ENCODE data around the gene NFIC.
"Not testable (repeated sequence)": the region's sequence is repeated elsewhere in the genome, so short reads cannot be mapped to it uniquely, and the experiment has no call there.

Gene NFIC

GRCh38 chr19:3426433-3426832 lies 60.0 kb downstream of the NFIC start:
- peaks cover 20 to 22% of the 10 kb centered on the region in 2 experiments for H3K36me3 ChIP-seq (ENCODE audit: control insufficient read depth in 1 of 2, insufficient read depth in 2 of 2, low read depth in 1 of 2, low read length in 2 of 2)
- WGBS, result 91% methylated on average over 9 of the region's 9 CpGs

GRCh38 chr19:3430366-3430680 lies 63.9 kb downstream of the NFIC start:
- not testable (repeated sequence) for H3K4ac ChIP-seq (ENCODE audit: low read depth in 1 of 2, low read length in 2 of 2); H3K27me3 ChIP-seq (ENCODE audit: control insufficient read depth in 1 of 2, insufficient read depth in 1 of 2, low read length in 2 of 2); H2BK120ac ChIP-seq (ENCODE audit: low read depth, low read length); H3K9me3 ChIP-seq (ENCODE audit: control insufficient read depth, low read length); H3K4me3 ChIP-seq (ENCODE audit: insufficient read depth in 1 of 2, low read depth in 1 of 2, low read length in 2 of 2); H3K23ac ChIP-seq (ENCODE audit: low read length in 2 of 2); H4K8ac ChIP-seq (ENCODE audit: low read length); H3K18ac ChIP-seq (ENCODE audit: low read depth in 1 of 2, low read length in 2 of 2); H2BK12ac ChIP-seq (ENCODE audit: low read length in 2 of 2); H2BK15ac ChIP-seq (ENCODE audit: low read depth, poor library complexity, severe bottlenecking); DNase-seq; H3K4me2 ChIP-seq (ENCODE audit: low read length, poor library complexity, severe bottlenecking); H2AFZ ChIP-seq (ENCODE audit: low read depth, low read length); H3K14ac ChIP-seq (ENCODE audit: low read length in 2 of 2); H3K27ac ChIP-seq (ENCODE audit: low read length, poor library complexity, severe bottlenecking); H4K91ac ChIP-seq (ENCODE audit: low read length); H2BK5ac ChIP-seq (ENCODE audit: low read depth, low read length, poor library complexity, severe bottlenecking); H2AK5ac ChIP-seq (ENCODE audit: low read length, severe bottlenecking)
- 92% methylated on average over 4 of the region's 5 CpGs for WGBS
- peaks cover 43 to 44% of the 10 kb centered on the region in 2 experiments for H3K36me3 ChIP-seq (ENCODE audit: control insufficient read depth in 1 of 2, insufficient read depth in 2 of 2, low read depth in 1 of 2, low read length in 2 of 2)
- peaks cover 16% of the 10 kb centered on the region for H3K4me1 ChIP-seq (ENCODE audit: control insufficient read depth, insufficient read depth, low read depth, low read length)
- peaks cover 31% of the 10 kb centered on the region for H3K79me1 ChIP-seq (replicated peaks; ENCODE audit: low read length, poor library complexity, severe bottlenecking)
- H3K9ac ChIP-seq (ENCODE audit: low read length), result peak overlapping the region; percentile 73

More at GRCh38 chr19:3426433-3426832, 60.0 kb downstream of the NFIC start:
- Histone ChIP-seq H4K8ac (ENCODE audit: low read length) (no peak overlapping the region), H2BK5ac (ENCODE audit: low read depth, low read length, poor library complexity, severe bottlenecking) (no peak overlapping the region), H3K23ac (ENCODE audit: low read length in 2 of 2) (no peak overlapping the region), H3K14ac (ENCODE audit: low read length in 2 of 2) (no peak overlapping the region), H3K9ac (ENCODE audit: low read length) (no peak overlapping the region), H4K91ac (ENCODE audit: low read length) (no peak overlapping the region), H2AFZ (ENCODE audit: low read depth, low read length) (no peak overlapping the region), H3K18ac (ENCODE audit: low read depth in 1 of 2, low read length in 2 of 2) (no peak overlapping the region), H2BK12ac (ENCODE audit: low read length in 2 of 2) (peak overlapping the region in 1 of 2 experiments; percentile 2), H2BK15ac (ENCODE audit: low read depth, poor library complexity, severe bottlenecking) (no peak overlapping the region), H3K27ac (ENCODE audit: low read length, poor library complexity, severe bottlenecking) (no peak overlapping the region), H3K4me1 (ENCODE audit: control insufficient read depth, insufficient read depth, low read depth, low read length) (peaks cover 16% of the 10 kb centered on the region), H3K4ac (ENCODE audit: low read depth in 1 of 2, low read length in 2 of 2) (no peak overlapping the region), H2AK5ac (ENCODE audit: low read length, severe bottlenecking) (no peak overlapping the region), H3K27me3 (ENCODE audit: control insufficient read depth in 1 of 2, insufficient read depth in 1 of 2, low read length in 2 of 2) (no peaks in the 10 kb centered on the region), H2BK120ac (ENCODE audit: low read depth, low read length) (no peak overlapping the region), H3K9me3 (ENCODE audit: control insufficient read depth, low read length) (no peaks in the 10 kb centered on the region), H3K4me3 (ENCODE audit: insufficient read depth in 1 of 2, low read depth in 1 of 2, low read length in 2 of 2) (no peak overlapping the region), H3K79me1 (replicated peaks; ENCODE audit: low read length, poor library complexity, severe bottlenecking) (peaks cover 21% of the 10 kb centered on the region), H3K4me2 (ENCODE audit: low read length, poor library complexity, severe bottlenecking) (no peak overlapping the region)
- DNase-seq, result no peak

- WGBS, result 92% methylated on average over 18 of the region's 18 CpGs
- H3K23ac ChIP-seq (ENCODE audit: low read length in 2 of 2), result no peak overlapping the region
- H2BK5ac ChIP-seq (ENCODE audit: low read depth, low read length, poor library complexity, severe bottlenecking), result no peak overlapping the region
- H3K9me3 ChIP-seq (ENCODE audit: control insufficient read depth, low read length), result peaks cover 10% of the 10 kb centered on the region
- no peak overlapping the region for H2AK5ac ChIP-seq (ENCODE audit: low read length, severe bottlenecking)
- peaks cover 16% of the 10 kb centered on the region for H3K4me1 ChIP-seq (ENCODE audit: control insufficient read depth, insufficient read depth, low read depth, low read length)
- H3K14ac ChIP-seq (ENCODE audit: low read length in 2 of 2), result no peak overlapping the region
- no peak overlapping the region for H3K4ac ChIP-seq (ENCODE audit: low read depth in 1 of 2, low read length in 2 of 2)
- no peak overlapping the region for H4K91ac ChIP-seq (ENCODE audit: low read length)
- H3K4me2 ChIP-seq (ENCODE audit: low read length, poor library complexity, severe bottlenecking), result no peak overlapping the region
- DNase-seq, result no peak
- H3K27me3 ChIP-seq (ENCODE audit: control insufficient read depth in 1 of 2, insufficient read depth in 1 of 2, low read length in 2 of 2), result no peaks in the 10 kb centered on the region
- H2BK15ac ChIP-seq (ENCODE audit: low read depth, poor library complexity, severe bottlenecking), result no peak overlapping the region
- H3K4me3 ChIP-seq (ENCODE audit: insufficient read depth in 1 of 2, low read depth in 1 of 2, low read length in 2 of 2), result no peak overlapping the region
- H2BK120ac ChIP-seq (ENCODE audit: low read depth, low read length), result no peak overlapping the region
- H2BK12ac ChIP-seq (ENCODE audit: low read length in 2 of 2), result peak overlapping the region; percentile 19 to 57
- peak overlapping the region; percentile 7 for H4K8ac ChIP-seq (ENCODE audit: low read length)
- H2AFZ ChIP-seq (ENCODE audit: low read depth, low read length), result no peak overlapping the region
- peak overlapping the region; percentile 9 to 42 for H3K18ac ChIP-seq (ENCODE audit: low read depth in 1 of 2, low read length in 2 of 2)
- H3K79me1 ChIP-seq (replicated peaks; ENCODE audit: low read length, poor library complexity, severe bottlenecking), result peaks cover 32% of the 10 kb centered on the region
- H3K36me3 ChIP-seq (ENCODE audit: control insufficient read depth in 1 of 2, insufficient read depth in 2 of 2, low read depth in 1 of 2, low read length in 2 of 2), result peaks cover 40 to 44% of the 10 kb centered on the region in 2 experiments
- no peak overlapping the region for H3K27ac ChIP-seq (ENCODE audit: low read length, poor library complexity, severe bottlenecking)
- peak overlapping the region; percentile 45 for H3K9ac ChIP-seq (ENCODE audit: low read length)
Observed at GRCh38 chr19:3431760-3432397, 65.5 kb downstream of the NFIC start.

GRCh38 chr19:3433313-3433712 lies 66.9 kb downstream of the NFIC start:
- Histone ChIP-seq H3K23ac (ENCODE audit: low read length in 2 of 2) (no peak overlapping the region), H2AK5ac (ENCODE audit: low read length, severe bottlenecking) (peak overlapping the region; percentile 15), H3K4me1 (ENCODE audit: control insufficient read depth, insufficient read depth, low read depth, low read length) (peaks cover 14% of the 10 kb centered on the region), H4K91ac (ENCODE audit: low read length) (peak overlapping the region; percentile 78), H2BK15ac (ENCODE audit: low read depth, poor library complexity, severe bottlenecking) (no peak overlapping the region), H3K36me3 (ENCODE audit: control insufficient read depth in 1 of 2, insufficient read depth in 2 of 2, low read depth in 1 of 2, low read length in 2 of 2) (peaks cover 43 to 48% of the 10 kb centered on the region in 2 experiments), H3K4ac (ENCODE audit: low read depth in 1 of 2, low read length in 2 of 2) (no peak overlapping the region), H3K4me3 (ENCODE audit: insufficient read depth in 1 of 2, low read depth in 1 of 2, low read length in 2 of 2) (no peak overlapping the region), H3K9ac (ENCODE audit: low read length) (no peak overlapping the region), H4K8ac (ENCODE audit: low read length) (peak overlapping the region; percentile 19), H3K27ac (ENCODE audit: low read length, poor library complexity, severe bottlenecking) (no peak overlapping the region), H2BK120ac (ENCODE audit: low read depth, low read length) (no peak overlapping the region), H3K14ac (ENCODE audit: low read length in 2 of 2) (no peak overlapping the region), H3K4me2 (ENCODE audit: low read length, poor library complexity, severe bottlenecking) (no peak overlapping the region), H3K79me1 (replicated peaks; ENCODE audit: low read length, poor library complexity, severe bottlenecking) (peaks cover 38% of the 10 kb centered on the region), H2AFZ (ENCODE audit: low read depth, low read length) (no peak overlapping the region), H2BK5ac (ENCODE audit: low read depth, low read length, poor library complexity, severe bottlenecking) (no peak overlapping the region), H3K9me3 (ENCODE audit: control insufficient read depth, low read length) (peaks cover 10% of the 10 kb centered on the region), H3K18ac (ENCODE audit: low read depth in 1 of 2, low read length in 2 of 2) (no peak overlapping the region), H3K27me3 (ENCODE audit: control insufficient read depth in 1 of 2, insufficient read depth in 1 of 2, low read length in 2 of 2) (no peaks in the 10 kb centered on the region), H2BK12ac (ENCODE audit: low read length in 2 of 2) (peak overlapping the region in 1 of 2 experiments; percentile 47)
- no peak for DNase-seq
- WGBS, result 58% methylated on average over 10 of the region's 12 CpGs

All from mesenchymal stem cell (in vitro differentiated cells and primary cell).